Right forelimb (tissue), 1 donor: ENCODE results near the gene METTL1.
A peak's percentile ranks its signal among the peaks of the same experiment; 100 is the strongest.

Experiments
- DNase-seq: peaks from one replicate; pipeline ENCODE4 v3.0.0-alpha.2; 2018

The METTL1 gene

DNA sequence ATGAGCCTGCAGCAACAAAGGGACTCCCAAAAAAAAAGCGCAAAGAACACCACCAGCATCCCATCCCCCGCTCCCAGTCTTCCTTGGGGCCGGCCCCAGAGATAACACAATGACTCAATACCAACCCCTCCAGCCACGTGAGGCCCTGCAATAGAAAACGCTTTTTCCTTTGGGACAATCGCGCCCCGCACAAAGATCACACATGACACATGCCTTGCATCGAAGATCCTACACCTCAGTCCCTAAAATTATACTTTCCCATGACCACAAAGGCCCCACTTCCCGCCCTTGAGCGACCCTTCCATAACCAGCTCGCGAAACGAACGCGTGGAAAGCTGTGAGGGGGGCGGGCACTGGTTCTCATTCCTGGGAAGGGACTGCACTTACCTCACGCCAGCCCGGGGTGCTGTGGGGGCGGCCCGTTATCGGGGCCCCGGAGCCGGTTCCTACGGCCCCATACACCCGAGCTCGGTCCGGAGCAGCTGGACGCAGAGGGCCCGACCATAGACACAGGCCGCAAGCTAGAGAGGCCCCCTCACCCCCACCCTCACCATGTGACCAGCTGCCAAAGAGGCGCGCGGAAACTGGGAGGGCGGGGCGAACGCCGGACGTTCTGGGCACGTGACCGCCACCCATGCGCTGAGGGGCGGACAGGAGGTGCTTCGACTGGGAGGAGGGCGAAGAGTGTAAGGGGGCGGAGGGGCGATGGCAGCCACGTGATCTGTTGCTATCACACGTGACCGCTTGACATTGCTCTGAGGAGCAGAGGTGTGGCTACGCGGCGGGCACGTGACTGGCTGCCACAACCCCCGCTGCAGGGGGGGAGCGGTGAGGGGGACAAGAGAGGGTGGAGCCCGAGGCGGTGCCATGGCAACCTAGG lies 19.9 kb downstream of the METTL1 start, which contains the start of gene CDK4:
Gene CDK4 (minus strand): TSS at position 523 of the 880 bp plus-strand sequence. CDS start 593 bp downstream, outside the sequence.
- DNase-seq: peak; percentile 99

DNA sequence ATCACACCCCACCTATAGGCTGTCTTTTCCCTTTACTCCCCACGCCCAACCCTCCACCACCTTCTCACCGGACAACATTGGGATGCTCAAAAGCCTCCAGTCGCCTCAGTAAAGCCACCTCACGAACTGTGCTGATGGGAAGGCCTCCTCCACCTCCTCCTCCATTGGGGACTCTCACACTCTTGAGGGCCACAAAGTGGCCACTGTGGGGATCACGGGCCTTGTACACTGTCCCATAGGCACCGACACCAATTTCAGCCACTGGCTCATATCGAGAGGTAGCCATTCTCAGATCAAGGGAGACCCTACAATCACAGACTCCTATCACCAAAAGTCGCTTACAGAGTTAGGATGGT lies 20.5 kb downstream of the METTL1 start:
- no peak for DNase-seq

DNA sequence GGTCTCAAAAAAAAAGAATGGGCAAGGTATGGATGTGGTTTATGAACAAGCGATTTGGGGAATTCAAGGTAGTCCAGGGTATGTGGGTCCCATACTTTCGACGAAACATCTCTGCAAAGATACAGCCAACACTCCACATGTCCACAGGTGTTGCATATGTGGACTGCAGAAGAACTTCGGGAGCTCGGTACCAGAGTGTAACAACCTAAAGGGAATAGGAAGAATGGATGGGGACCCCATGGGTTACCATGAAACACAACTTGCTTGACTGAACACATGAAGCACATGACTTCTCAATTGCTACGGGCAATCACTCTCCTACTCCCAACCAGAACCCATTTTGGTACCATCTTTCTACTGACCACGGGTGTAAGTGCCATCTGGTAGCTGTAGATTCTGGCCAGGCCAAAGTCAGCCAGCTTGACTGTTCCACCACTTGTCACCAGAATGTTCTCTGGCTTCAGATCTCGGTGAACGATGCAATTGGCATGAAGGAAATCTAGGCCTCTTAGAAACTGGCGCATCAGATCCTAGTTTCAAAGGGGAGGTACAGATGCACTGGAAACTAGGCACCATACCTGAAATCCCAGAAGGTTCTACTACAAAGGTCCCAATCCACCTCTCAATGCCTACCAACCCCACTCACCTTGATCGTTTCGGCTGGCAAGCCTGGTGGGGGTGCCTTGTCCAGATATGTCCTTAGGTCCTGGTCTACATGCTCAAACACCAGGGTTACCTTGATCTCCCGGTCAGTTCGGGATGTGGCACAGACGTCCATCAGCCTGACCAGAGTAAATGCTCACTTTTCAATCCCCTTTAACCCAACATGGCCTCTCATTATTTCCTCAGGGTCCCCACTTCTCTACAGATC lies 21.1 kb downstream of the METTL1 start:
- no peak for DNase-seq

DNA sequence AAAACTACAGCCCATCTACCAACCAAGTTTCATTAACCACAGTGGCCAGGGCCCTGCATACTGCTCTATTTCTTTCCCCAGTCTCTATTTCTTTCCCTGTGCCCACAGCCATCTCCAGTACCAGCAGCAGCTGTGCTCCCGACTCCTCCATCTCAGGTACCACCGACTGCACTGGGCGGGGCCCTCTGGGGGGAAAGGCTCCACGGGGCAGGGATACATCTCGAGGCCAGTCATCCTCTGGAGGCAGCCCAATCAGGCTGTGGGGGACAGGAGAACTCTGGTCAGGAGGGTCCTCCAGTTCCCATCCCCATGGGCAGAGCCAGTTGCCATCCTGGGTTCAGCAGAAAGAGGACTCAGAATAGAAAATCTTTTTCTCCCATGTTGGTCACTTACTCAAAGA lies 22.8 kb downstream of the METTL1 start:
- no peak for DNase-seq

DNA sequence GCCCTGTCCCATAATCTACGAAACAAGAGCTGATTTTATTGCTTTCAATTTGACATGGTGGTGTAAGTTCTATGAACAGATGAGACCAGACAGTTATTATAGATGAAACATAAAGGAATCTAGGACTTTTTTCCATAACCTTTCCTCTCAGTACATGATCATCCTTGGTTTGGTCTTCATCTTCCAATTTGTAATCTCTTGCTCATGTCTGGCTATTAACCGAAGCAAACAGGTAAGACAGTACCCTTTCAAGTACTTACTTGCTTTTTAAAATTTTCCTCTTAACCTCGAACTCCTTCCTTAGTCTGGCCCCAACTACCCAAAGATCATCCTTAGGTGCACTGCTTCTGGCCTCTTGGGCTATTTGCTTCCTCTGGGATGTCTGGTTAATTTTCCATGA lies 25.9 kb downstream of the METTL1 start:
- no peak for DNase-seq

DNA sequence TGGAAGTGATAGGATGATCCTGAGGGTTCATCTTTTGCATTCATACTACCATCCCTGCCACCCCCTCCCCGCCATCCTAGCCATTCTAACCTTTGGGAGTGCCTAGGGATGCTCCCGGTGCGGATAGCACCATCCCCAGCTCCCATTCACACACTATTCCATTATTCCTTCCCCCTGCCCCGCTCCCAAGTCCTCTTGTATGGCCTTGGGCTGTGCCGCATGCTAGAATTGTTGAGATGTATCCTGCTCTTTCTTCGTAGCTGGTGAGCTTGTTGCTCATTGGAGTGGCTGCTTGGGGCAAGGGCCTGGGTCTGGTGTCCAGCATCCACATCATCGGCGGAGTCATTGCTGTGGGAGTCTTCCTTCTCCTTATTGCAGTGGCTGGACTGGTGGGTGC lies 26.4 kb downstream of the METTL1 start:
- DNase-seq: no peak

DNA sequence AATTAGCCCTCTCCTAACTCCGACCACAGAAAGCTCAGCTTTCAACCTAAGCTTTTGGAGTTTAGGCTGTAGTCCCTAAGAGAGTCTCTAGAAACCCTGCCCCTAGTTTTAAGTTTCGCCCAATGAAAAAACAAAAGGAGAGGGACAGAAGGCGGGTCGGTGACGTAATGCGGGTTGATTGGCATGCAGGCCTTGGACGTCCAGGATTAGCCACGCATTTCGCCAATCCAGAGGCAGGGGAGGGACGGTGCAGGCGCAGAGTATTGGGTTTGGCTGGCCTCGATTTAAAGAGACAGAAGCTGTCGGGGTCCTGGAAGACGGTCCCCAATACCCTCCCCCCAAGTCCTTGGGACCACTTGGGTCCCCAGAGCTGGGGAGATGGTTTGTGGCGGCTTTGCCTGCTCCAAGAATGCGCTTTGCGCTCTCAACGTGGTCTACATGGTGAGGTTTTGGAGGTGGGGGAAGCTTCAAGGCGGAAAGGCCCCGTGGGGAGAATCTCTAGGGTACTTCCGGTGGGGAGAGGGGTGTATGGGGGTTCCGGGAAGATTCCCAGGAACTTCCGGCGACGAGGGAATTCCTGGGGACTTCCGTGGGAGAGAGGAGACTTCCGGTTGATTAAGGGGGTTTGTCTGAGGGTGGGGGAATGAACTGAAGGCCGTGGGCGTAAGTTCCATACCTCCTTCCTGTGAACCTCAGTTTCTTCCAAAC lies 27.0 kb downstream of the METTL1 start, which contains the start of gene TSPAN31:
Gene TSPAN31 (plus strand): TSS at position 263 of the 708 bp plus-strand sequence. CDS start 116 bp downstream, at position 379.
- peak; percentile 97 for DNase-seq

DNA sequence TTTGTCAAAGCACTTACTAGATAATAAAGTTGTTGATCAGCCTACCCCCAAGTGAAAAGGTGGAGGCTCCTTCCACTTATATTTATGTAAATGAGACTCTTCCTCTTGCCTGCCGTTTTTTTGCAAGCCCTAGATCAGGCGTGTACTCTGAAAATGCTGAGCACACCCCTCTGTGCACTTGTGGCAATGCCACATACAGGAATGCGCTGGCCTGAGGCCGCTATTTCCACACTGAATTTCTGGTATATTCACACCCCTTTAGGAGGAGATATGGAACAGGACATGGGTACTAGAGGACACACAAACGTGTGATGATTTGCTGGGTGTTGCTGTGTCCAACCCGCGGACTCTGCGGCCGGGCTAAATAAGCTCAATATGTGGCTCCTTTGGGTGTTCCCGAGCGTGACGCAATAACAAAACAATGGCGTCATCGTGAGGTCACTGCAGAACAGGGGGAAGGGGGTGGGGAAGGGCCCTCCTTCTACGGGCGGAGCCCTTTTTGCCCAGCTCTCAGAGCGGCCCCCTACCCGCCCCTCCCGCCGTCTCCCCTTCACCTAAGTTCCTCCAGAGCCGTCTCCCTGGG lies 27.6 kb downstream of the METTL1 start:
- DNase-seq: peak; percentile 89

DNA sequence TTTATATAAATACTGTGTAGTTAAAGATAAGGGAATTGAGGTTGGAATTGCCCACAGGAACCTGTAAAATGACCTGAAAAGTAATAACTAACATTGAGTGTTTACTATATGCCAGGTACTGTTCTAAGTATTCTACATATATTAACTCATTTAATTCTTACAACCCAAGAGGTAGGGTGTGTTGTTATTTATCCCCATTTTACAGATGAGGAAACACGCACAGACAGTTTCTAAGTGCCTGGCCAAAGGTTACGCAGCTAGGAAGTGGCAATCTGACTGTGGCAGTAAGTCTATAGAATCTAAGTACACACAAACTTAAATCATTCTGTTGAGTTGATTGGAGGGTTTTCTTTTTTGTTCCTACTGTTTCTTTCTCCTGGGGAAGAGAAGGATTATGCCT lies 28.1 kb downstream of the METTL1 start:
- DNase-seq: no peak

DNA sequence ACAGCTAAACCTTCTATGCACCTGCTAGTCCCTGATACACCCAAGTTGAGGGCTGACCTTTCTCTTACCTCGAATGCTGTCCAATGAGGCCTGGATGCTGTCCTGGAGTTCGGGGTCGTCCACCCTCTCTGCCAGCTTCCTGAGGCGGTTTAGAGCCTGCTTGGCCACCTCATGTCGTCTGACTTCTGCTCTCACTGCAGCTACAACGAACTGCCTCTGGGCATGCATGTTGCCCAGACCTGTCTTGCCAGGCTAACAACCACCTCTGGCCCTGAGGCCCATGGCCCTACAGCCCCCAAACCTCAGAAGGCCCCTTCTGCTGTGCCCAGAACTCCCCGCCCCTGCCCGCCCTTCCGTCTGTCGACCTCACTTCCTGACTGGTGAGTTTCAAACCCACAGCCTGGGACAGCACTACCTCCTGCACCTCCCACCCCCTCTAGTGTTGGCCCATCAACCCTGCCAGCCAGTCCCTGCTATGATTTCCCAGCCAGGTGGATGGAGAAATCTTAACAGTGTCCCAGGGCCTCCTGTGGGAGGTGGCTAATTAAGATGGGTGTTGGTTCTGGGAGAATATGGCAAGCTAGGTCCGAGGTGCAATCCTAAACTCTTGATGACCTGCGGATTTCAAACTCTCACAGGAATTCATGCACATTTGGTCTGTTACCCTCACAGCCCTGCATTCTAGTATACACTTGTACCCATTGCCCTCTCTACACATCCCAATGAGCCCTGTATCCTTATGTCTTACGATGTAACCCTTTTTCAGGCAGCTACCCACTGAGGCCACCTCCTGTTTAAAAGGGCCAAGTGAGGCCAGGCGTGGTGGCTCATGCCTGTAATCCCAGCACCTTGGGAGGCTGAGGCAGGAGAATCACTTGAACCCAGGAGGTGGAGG lies 29.8 kb downstream of the METTL1 start:
- DNase-seq: no peak

DNA sequence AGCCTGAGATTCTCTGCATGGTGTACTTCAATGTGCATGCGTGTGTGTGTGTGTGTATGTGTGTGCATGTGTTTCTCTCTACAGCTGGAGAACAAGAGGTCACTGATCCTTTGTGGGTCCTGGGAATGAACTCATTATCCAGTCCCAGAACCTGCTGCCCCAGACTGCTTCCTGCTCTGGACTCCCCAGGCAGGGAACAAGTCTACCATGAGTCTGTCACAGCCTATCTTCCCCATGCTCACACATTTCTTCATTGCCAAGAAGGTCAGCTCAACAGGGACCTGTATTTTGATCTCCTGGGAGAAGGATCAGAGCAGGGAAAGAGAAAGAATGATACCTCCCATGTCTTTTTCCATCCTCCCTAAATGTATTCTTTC lies 30.5 kb downstream of the METTL1 start:
- no peak for DNase-seq

DNA sequence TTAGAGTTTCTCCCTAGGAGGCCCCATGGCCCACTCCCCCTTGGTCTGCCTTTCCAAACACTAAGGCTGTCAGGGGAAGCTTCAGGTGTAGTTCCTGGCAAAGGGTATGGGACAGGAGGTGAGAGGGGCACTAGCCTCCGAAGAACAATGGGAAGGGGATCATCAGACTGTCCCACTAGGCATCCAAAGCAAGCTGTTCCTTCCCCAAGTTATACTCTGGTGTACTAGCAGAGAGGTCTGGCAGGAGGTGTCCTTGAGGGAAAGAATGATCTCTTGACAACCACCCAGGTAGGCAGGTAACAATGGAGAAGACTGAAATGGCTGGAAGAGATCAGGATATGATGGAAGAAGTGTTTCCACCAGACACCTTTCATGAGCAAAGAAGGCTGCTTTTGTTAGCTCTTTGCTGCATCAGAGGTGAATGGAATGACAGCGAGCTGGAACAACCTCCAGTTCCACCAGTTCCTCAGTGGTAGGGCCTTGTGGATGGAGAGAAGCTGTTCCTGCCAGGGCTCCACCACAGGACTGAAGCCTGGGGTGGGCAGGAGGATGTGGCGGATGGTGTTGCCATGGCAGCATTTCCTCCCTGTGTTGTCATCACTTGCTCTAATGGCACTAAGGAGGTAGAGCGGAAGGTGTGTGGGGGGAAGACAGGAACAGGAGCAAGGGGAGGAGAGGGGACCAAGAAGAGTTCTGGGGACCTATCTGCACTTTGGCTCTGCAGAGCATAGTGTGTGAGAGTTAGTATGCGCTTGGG lies 31.1 kb downstream of the METTL1 start:
- DNase-seq: no peak

DNA sequence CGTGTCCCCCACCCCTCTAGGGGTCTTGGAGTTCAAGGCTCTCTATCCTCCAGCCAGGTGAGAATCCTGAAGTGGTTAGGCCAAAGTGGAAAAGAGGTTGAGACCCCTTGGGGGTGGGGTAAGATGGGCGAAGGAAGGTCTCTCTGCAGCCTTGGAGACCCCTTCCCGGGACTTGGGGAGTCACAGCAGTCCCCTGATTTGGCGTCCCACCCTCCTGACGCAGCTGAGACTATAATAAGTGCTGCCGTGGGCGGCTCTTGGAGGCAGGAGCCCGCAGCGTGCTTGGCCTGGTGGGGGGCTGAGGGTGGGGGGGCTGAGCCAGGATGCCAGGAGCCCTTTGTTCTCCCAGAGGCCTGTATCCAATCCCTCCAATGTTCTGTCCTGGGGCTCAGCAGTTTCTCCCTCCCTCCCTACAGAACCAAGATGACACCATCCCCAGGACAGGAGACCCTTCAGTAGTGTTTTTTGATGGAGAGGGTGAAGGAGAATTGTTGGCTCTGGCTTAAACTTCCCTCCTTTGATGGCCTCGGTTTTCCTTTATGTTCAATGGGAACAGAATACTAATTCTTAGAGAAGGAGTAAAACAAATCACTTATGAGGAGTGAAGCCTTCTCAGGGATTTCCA lies 31.9 kb downstream of the METTL1 start:
- no peak for DNase-seq

DNA sequence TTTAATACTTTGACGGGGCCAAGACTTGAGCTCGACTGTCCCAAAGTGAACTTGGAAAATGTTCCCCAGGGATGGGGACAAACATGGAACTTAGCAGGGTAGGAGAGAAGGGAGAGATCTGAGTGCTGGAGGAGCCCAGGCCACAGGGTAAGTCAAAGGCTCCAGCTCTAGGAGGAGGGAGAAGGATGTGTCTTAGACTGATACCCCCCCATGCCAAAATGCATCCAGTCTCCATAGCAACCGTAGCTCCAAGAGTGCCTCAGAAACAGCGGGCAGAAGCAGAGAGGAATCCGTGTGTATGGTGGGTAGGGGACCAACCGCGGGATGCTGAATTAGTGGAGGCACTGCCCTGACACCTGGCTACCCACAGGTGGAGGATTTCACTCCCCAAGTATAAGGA lies 32.5 kb downstream of the METTL1 start:
- no peak for DNase-seq

DNA sequence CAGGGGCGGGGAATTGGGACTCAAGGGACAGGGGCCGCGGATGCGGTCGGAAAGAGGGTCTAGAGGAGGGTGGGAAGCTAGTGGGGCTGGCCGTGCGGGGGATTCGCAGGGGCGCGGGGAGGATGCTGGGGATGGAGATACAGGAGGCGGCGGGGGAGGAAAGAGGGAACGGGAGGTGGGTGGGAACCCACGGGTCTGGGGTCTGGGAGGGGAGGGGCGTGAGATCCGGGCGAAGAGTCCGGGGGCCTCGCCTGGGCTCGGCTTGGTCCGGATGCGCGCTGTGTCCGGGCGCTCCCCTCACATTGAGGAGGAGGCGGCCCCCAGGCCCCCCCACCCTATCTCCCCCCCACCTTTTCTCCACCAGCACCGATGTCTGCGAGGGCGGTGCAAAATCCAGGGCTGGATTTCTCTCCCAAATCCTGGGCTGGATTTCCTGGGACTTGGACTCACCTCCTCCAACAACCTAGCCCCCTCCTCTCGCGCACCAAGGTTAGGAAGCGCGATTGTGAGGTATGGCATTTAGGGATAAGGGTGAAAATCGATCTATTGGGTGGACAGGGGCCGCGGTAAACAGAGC lies 33.2 kb downstream of the METTL1 start, which contains the start of gene AGAP2:
Gene AGAP2 (minus strand): TSS at position 82 of the 577 bp plus-strand sequence. CDS start 496 bp downstream, outside the sequence.
- DNase-seq: no peak

DNA sequence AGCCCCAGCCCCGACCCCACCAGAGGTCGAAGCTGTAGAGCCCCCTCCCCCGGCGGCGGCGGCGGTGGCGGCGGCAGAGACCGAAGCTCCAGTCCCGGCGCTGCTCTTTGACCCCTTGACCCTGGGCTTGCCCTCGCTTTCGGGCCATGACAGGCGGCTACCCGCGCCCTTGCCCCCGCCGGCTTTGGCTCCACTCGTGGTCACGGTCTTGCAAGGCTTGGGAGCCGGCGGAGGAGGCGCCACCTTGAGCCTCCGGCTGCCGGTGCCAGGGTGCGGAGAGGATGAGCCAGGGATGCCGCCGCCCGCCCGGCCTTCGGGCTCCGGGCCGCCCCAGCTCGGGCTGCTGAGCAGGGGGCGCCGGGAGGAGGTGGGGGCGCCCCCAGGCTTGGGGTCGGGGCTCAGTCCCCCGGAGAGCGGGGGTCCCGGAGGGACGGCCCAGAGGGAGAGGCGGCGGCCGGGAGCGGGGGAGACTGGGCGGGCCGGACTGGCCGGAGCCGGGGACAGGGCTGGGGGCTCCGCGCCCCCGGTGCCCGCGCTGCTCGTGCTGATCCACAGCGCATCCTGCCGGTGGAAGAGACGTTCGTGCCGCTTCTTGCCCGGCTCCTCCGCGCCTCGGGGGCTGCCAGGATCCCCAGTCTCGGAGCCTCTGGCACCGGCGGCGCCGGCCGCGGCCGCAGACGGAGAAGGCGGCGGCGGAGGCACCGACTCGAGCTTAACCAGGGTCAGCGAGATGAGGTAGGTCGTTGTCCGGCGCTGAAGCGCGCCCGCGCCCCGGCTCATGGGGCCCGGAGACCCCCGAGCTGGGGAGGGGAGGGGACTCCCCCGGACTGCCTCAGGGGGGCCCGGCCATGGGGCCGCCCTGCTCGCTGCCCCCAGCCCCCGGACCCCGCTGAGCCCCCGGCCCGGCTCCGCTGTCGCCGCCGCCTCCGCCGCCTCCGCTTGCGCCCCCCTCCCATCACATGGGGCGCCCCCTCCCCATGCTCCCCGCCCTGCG lies 34.1 kb downstream of the METTL1 start:
- no peak for DNase-seq

DNA sequence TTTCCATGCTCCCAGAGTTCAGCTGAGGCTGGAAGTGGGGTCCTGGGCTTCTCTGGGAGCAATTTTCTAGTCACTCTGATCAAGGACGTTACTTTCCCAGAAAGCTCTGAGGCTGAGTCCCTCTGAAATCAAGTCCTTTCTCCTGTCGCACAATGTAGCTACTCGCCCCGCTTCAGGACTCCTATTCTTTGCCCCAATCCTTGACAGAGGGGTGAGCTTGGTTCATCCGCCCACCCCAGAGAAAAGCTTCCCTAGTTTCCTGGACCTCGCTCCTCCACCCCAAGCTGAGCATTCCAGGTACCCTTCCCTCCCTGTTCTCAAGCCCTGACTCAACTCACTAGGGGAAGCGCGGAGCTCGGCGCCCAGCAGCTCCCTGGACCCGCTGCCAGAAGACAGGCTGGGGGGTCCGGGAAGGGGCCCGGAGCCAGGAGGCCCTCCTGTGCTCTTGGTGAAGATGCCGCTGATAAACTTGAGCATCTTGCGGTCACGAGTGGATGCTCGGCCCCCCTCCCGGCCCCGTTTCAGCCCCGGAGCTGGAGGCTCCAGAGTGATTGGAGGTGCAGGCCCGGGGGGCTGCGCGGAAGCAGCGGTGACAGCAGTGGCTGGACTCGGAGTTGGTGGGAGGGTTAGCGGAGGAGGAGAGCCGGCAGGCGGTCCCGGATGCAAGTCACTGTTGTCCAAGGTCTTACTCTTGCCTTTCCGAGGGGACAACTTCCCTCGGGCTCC lies 35.0 kb downstream of the METTL1 start:
- DNase-seq: no peak
